Esophagus muscularis mucosa (tissue), 4 donors: ENCODE measurements around the gene ARID5B. TPM values are rescaled to one million over a fixed set of nuclear protein-coding genes. Genes with fewer than 3 reads are reported as not detected.
A peak's percentile ranks its signal among the peaks of the same experiment; 100 is the strongest.

Experiments
- DNase-seq: peaks from one replicate; pipeline ENCODE4 v3.0.0-alpha.2; 2017; ENCODE audit errors: extremely low spot score
- H3K27ac ChIP-seq, 4 donors: fragments of 200-600 bp; sonication (generic); replicated peaks in 1 of 4; 1 replicate in 3 of 4; 2 replicates in 1 of 4; pipeline ENCODE4 v1.5.1; 2016 to 2019; ENCODE audit warnings: mild to moderate bottlenecking in 1 of 4
- H3K27me3 ChIP-seq, 4 donors: fragments of 200-600 bp; sonication (generic); one replicate each; pipeline versions ENCODE4 v1.5.1 to v1.6.0; 2016 to 2019
- H3K36me3 ChIP-seq, 4 donors: fragments of 200-600 bp; sonication (generic); one replicate each; pipeline ENCODE4 v1.5.1; 2016 to 2019
- H3K4me1 ChIP-seq, 4 donors: fragments of 200-600 bp; sonication (generic); one replicate each; pipeline ENCODE4 v1.5.1; 2016 to 2019
- H3K4me3 ChIP-seq, 4 donors: fragments of 200-600 bp; sonication (generic); 1 replicate in 2 of 4; 2 replicates in 2 of 4; pipeline ENCODE4 v1.5.1; 2016 to 2019; ENCODE audit warnings: mild to moderate bottlenecking in 4 of 4, moderate library complexity in 1 of 4
- H3K9me3 ChIP-seq, 4 donors: fragments of 200-600 bp; sonication (generic); 1 replicate in 3 of 4; 2 replicates in 1 of 4; pipeline ENCODE4 v1.5.1; 2016 to 2019
- CTCF ChIP-seq, 3 experiments: fragments of 200-600 bp in 2 of 3; fragments of 450-650 bp in 1 of 3; sonication (generic) in 2 of 3; IDR thresholded peaks; one replicate each; pipeline ENCODE4 v1.5.1; 2017 to 2019; ENCODE audit warnings: antibody characterized with exemption in 3 of 3, mild to moderate bottlenecking in 2 of 3, moderate library complexity in 1 of 3
- EP300 ChIP-seq: sonication (generic); formaldehyde crosslinking; IDR thresholded peaks from one replicate; pipeline ENCODE4 v1.6.1; 2017; ENCODE audit warnings: antibody characterized with exemption
- POLR2A ChIP-seq: fragments of 450-650 bp; IDR thresholded peaks from one replicate; pipeline ENCODE4 v1.6.1; 2017; ENCODE audit warnings: antibody characterized with exemption, moderate library complexity, mild to moderate bottlenecking, low read depth
- POLR2AphosphoS5 ChIP-seq, 2 donors: sonication (generic); formaldehyde crosslinking; IDR thresholded peaks; one replicate each; pipeline ENCODE4 v1.6.1; 2017; ENCODE audit warnings: antibody characterized with exemption in 2 of 2
- WGBS: methylation state at CpG from one replicate; pipeline ENCODE4 v1.1.5; 2018; 5-methylcytosine and 5-hydroxymethylcytosine counted together
- intact Hi-C: fragments of 100-400 bp; cut with DNase I; formaldehyde crosslinking; loops from one replicate; pipeline ENCODE4 v1.15.1; 2023
- total RNA-seq, 4 donors: library from RNA; depleted of rRNA; stranded (reverse); fragments of >200 nt; gene quantifications; one replicate each; pipeline versions ENCODE4 v1.1.0 to v1.2.1, GENCODE V29; 2016

The ARID5B gene
- total RNA-seq, 4 donors from 2014 or later = 33.6 to 150 (median 64.9) TPM

- Histone ChIP-seq H3K4me3 (no peak overlapping the region), H3K27me3 (no peaks in the 10 kb centered on the region), H3K9me3 (no peaks in the 10 kb centered on the region), H3K36me3 (no peaks in the 10 kb centered on the region), H3K4me1 (peaks cover 33 to 66% (median 57%) of the 10 kb centered on the region in 4 donors), H3K27ac (peak overlapping the region; percentile 74 to 78 (median 75))
- WGBS = 39% methylated on average over 8 of the region's 8 CpGs
- TF ChIP-seq EP300 (no peak), POLR2AphosphoS5 (IDR thresholded peaks at IDR 0.05) (peak in 1 of 2 donors; percentile 25)
- DNase-seq = no peak
- intact Hi-C loops = loop anchor here (5.0 to 10.0 kb wide), 2 partner anchors 135 to 272 kb away; partner anchors contain the start of gene ARID5B
Measured at GRCh38 chr10:62037166-62037831, 135.8 kb downstream of the ARID5B start.

- TF ChIP-seq EP300 (no peak), CTCF (IDR thresholded peaks at IDR 0.05) (no peak), POLR2AphosphoS5 (IDR thresholded peaks at IDR 0.05) (no peak), POLR2A (no peak)
- no peaks in the 10 kb centered on the region for H3K27me3 ChIP-seq
- H3K36me3 ChIP-seq = no peaks in the 10 kb centered on the region
- peaks cover 33 to 66% (median 57%) of the 10 kb centered on the region in 4 donors for H3K4me1 ChIP-seq
- no peaks in the 10 kb centered on the region for H3K9me3 ChIP-seq
- H3K4me3 ChIP-seq = no peak overlapping the region
- intact Hi-C loops = loop anchor here (5.0 to 10.0 kb wide), 2 partner anchors 136 to 273 kb away; partner anchors contain the start of gene ARID5B
- H3K27ac ChIP-seq = peak overlapping the region; percentile 74 to 78 (median 75)
- DNase-seq = no peak
Measured at GRCh38 chr10:62037890-62038608, 136.6 kb downstream of the ARID5B start.

- WGBS = 1% methylated on average over 9 of the region's 9 CpGs
- peaks cover 33 to 62% (median 58%) of the 10 kb centered on the region in 4 donors for H3K4me1 ChIP-seq
Measured at GRCh38 chr10:62038609-62039190, 137.2 kb downstream of the ARID5B start.

GRCh38 chr10:62039954-62040353, 138.5 kb downstream of the ARID5B start:
- H3K4me1 ChIP-seq = peaks cover 30 to 52% (median 49%) of the 10 kb centered on the region in 4 donors
- no peak overlapping the region for H3K4me3 ChIP-seq
- TF ChIP-seq EP300 (no peak), POLR2A (no peak), CTCF (IDR thresholded peaks at IDR 0.05) (no peak), POLR2AphosphoS5 (IDR thresholded peaks at IDR 0.05) (no peak)
- 63% methylated on average over 1 of the region's 1 CpG for WGBS
- no peaks in the 10 kb centered on the region for H3K27me3 ChIP-seq
- H3K27ac ChIP-seq = no peak overlapping the region
- no peaks in the 10 kb centered on the region for H3K36me3 ChIP-seq
- intact Hi-C loops = loop anchor here (5.0 to 10.0 kb wide), 2 partner anchors 138 to 275 kb away; partner anchors contain the start of gene ARID5B
- no peak for DNase-seq
- no peaks in the 10 kb centered on the region for H3K9me3 ChIP-seq

More at GRCh38 chr10:62038609-62039190, 137.2 kb downstream of the ARID5B start:
- Histone ChIP-seq H3K27me3 (no peaks in the 10 kb centered on the region), H3K4me3 (peak overlapping the region; percentile 24 to 40 (median 34)), H3K36me3 (no peaks in the 10 kb centered on the region), H3K9me3 (no peaks in the 10 kb centered on the region), H3K27ac (peak overlapping the region; percentile 74 to 78 (median 75))
- no peak for TF ChIP-seq POLR2A
- TF ChIP-seq CTCF (IDR thresholded peaks at IDR 0.05) = peak; percentile 87 to 89 (median 88)
- TF ChIP-seq POLR2AphosphoS5 (IDR thresholded peaks at IDR 0.05) = peak; percentile 21 to 24
- no peak for DNase-seq
- intact Hi-C loops = loop anchor here (5.0 to 10.0 kb wide), 2 partner anchors 136 to 274 kb away; partner anchors contain the start of gene ARID5B

- H3K4me1 ChIP-seq = peaks cover 37 to 58% (median 51%) of the 10 kb centered on the region in 4 donors
- WGBS = 79% methylated on average over 4 of the region's 4 CpGs
- intact Hi-C loops = no loop called here
- no peaks in the 10 kb centered on the region for H3K36me3 ChIP-seq
- H3K4me3 ChIP-seq = no peak overlapping the region
- DNase-seq = no peak
- H3K27me3 ChIP-seq = no peaks in the 10 kb centered on the region
- no peaks in the 10 kb centered on the region for H3K9me3 ChIP-seq
- TF ChIP-seq CTCF (IDR thresholded peaks at IDR 0.05) (no peak), POLR2A (no peak), EP300 (no peak), POLR2AphosphoS5 (IDR thresholded peaks at IDR 0.05) (no peak)
- no peak overlapping the region for H3K27ac ChIP-seq
Measured at GRCh38 chr10:62040881-62041280, 139.4 kb downstream of the ARID5B start.
